GM19468 (cell line): ENCODE results near the gene REM2.
"Not testable (repeated sequence)": the region's sequence is repeated elsewhere in the genome, so short reads cannot be mapped to it uniquely, and the experiment has no call there.

Experiments used
- ATAC-seq: cut with Tn5 transposase; IDR thresholded peaks from one replicate; pipeline ENCODE4 v1.9.1; 2021; ENCODE audit warnings: mild to moderate bottlenecking, moderate library complexity, moderate number of reproducible peaks; ENCODE audit not compliant: unreplicated experiment; ENCODE audit errors: extremely low read depth

The REM2 gene

DNA sequence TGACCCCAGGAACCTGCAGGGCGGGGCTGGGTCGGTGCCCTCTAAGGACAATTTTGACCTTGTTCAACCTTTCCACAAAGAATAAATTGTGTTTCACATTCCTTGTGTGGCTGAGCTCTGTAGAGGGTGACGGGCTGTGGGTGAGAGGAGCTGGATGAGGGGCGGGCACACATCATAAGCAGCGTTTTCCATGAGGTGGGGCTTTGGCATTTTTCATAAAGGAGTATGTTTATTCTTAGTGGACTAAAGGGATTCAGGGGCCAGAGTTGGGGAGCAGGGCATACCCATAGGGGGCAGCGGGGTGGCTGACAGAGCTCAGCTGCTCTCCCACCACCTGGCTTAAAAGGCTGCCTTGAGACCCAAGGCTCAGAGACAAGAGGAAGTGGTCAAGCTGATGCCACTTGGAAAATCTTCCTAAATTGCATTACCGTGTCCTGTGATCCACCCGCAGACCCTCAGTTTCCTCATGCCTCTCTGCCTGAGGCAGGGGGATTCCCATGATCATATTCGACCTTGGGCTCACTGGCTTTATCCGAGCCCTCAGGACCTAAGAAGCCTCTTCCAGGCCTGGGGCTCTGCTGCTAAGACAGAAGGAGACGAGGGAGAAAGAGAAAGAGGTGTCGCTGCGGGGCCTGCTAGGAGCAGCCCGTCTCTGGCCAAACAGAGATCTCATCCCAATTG is 35.2 kb upstream of the REM2 start:
- no peak for ATAC-seq

DNA sequence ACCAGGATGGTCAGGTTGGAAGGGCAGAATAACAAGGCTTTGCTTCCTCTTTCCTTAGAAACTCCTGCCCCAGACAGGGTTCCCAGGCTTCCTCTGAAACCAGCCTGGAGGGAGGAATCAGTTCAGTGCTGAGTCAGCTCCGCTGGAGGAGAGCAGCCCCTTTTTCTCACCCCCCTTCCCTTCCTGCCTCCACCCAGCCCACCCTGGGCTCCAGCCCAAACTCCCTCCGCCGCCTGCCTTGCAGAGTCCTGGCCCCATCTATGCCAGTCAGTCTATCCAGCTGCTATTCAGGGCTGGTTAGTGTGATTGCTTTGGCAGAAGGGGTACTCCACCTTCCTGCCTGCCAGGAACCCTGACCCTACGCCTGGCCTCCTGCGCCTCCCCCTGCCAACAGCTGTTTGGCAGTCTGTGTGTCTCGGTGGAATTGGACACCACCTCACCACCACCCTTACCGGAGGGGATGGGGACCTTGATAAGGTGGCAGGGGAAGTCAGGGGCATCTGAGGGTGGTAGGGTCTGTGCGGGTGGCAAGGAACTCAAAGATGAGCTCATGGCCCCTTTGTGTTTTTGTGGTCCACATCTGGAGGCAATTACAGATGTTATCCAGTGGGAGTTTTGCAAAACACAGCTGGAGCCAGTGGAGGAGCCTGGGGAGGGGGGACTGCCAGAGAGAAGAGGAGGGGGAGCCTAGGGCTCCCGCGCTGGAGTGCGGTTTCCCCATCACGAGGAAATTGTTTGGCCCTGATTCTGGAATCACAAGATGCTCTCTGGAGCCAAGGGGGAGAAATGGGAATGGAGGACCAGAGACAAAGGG is 34.5 kb upstream of the REM2 start:
- no peak for ATAC-seq

DNA sequence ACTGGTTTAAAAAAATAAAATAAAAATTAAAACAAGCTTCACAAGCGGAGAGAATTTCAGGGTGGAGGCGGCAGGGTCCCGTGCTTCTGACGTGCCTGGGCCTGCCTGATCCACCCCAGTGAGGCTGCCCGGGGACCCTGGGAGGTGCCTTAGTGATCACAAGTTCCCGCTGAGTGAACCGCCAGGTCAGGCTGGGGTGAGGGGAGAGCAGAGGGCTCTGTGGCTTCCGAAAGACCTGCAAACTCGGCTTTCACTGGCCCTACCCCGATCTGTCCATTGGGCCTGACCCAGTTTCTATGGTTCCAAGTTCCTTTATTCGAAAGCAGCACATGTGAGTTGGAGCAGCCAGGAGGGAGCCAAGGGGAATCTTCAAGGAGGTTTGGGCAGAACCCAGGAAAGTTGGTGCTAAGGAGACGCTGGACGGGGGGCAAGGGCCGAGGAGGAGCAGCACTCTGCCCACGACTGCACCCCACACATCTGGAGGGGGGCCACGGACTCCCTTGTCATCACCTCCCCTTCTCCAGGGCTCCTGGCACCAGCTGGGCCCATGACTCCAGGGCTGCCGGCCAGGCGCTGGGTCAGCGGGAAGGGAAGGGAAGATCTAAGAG is 33.7 kb upstream of the REM2 start:
- ATAC-seq, result no peak

DNA sequence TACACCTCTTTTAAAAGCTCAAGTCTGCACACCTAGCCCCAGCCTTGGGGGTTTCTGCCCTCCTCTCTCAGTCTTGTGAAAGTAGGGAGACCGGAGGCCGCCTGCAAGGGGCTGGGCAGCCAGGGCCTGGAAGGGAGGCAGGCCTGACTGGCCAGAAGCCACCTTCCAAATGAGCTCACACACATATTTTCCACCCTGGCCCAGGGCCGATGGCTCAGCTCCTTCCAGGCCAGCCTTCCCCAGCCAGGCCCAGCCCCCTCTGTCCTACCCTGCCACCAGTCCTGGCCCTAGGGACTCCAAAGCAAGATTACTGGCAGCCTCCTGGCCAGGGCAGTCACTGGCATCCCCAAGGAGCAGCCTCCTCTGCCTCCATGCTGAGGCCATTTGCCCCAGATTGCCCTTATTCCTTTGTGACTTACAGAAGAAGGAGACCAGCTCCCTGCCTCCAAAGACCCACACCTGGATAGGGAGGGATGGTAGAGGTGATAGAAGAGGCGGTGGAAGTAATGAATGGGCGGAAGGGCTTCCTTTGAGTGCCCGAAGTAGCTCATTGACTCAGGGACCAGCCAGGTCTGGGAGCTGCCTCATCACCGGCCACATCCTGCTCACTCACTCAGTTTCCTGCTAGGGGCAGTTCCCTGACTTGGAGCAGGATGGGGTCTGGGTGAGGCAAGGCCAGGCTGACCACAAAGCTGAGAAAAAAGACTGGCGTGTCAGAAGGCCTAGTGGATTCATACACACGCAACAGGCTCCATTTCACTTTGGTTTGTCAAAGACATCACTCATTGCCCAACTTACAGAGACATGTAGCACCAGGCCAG is 31.9 kb upstream of the REM2 start:
- ATAC-seq, result no peak

DNA sequence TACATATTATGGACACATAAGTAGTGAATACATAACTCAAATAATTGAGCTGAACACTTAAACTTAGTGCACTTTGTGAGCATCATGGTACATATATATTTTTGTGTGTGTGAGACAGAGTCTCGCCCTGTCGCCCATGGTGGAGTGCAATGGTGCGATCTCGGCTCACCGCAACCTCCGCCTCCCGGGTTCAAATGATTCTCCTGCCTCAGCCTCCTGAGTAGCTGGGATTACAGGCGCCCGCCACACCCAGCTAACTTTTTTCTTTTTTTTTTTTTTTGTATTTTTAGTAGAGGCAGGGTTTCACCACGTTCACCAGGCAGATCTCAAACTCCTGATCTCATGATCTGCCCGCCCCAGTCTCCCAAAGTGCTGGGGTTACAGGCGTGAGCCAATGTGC is 30.8 kb upstream of the REM2 start:
- not testable (repeated sequence) for ATAC-seq

DNA sequence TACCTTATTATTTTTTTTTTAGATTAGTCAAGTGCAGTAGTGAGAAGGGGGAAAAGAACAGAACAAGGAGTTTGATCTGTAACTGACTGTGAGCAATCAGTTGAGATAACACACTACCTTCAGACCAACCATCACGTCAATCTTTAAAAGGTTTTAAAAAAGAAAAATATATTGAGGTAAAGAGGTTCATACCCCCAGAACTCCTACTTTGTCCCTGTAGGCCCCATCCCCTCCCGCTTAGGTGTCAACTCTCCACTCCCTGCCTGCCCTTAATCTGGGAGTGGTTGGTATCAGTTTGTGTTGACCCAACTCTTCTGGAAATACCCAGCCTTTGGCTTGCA is 30.5 kb upstream of the REM2 start:
- no peak for ATAC-seq

DNA sequence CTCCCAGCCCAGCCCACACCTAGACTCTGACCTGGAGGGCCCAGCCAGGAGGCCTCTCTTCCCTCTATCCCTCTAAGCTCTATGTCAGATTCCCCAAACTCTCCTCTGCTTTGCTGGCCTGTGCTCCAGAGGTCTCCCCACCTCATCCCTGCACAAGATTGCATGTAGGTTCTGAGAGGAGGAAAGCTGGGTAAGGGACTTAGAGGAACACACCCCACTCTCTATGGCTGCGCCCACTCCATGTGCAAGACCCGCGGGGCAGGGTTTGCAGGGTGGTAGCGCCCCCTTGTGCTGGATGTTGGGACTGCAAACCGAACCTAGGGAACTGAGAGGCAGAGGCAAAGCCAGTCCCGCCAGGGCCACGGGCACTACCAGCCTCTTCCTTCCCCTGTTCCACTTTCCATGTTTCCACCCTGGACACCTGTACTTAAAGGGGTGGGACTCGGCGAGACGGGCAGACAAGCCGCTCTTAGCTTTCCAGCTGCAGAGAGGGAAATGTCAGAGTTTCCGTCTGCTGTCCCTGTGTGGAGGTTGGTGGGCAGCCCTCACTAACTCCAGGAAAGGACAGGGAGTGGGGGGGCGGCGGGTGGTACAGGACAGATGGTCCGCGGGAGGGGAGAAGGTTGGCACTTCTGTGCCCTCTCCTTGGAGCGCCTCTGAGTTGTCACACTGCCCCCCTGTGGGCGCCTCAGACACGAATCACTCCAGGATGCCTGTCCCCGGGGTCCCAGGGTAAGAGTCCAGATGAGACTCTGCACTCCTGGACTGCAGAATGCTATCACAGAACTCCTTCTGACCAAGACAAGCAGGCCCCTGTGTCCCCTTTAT is 29.9 kb upstream of the REM2 start:
- no peak for ATAC-seq

DNA sequence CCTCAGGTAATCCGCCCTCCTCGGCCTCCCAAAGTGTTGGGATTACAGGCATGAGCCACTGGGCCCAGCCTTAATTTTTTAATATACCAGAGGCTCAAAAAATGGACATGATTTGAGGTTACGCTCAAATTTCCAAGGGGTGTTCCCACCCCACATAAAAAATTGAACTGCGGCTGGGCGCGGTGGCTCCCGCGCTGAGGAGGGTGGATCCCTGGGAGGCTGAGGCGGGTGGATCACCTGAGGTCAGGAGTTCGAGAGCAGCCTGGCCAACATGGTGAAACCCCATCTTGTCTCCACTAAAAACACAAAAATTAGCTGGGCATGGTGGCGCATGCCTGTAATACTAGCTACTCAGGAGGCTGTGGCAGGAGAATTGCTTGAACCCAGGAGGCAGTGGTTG is 28.7 kb upstream of the REM2 start:
- ATAC-seq, result not testable (repeated sequence)

DNA sequence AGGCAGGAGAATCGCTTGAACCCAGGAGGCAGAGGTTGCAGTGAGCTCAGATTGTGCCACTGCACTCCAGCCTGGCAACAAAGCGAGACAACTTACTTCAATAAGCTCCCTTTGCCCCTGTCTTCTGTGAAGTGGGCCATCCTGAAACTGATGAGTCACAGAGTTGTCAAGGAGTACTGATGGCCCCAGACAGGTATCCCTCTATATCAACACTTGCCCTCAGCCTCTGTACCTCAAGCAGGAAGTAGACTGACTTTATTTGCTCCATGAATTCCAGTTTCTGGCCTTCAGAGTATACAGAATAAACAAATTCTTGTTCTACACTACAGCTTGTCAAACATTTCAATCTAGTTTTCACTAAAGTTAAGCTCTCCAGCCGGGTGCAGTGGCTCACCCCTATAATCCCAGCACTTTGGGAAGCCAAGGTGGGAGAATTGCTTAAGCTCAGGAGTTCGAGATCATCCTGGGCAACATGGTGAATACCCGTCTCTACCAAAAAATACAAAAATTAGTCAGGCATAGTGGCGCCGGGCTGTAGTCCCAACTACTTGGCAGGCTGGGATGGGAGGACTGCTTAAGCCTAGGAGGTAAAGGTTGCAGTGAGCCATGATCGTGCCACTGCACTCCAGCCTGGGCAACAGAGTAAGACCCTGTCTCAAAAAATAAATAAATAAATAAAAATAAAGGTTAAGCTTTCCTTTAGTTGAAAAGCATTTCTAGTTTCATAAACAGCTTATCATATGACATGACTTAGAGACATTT is 27.9 kb upstream of the REM2 start:
- no peak for ATAC-seq

DNA sequence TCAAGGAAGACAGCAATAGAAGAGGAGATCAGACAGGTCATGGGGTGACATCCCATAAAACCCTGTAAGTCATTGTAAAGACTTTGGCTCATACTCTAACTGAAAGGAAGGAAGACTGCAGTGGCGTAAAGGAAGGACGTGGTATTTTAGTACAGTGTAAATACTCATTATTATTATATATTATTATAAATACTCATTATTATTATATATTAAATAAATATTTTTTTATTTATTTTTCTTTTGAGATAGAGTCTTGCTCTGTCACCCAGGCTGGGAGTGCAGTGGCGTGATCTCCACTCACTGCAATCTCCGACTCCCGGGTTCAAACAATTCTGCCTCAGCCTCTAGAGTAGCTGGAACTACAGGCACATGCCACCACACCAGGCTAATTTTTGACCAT is 26.6 kb upstream of the REM2 start:
- ATAC-seq, result no peak

GRCh38 chr14:22860377-22860776 is 22.6 kb upstream of the REM2 start:
- ATAC-seq, result not testable (repeated sequence)

GRCh38 chr14:22861651-22862050 is 21.4 kb upstream of the REM2 start:
- no peak for ATAC-seq

GRCh38 chr14:22864979-22865378 is 18.0 kb upstream of the REM2 start:
- ATAC-seq, result no peak

GRCh38 chr14:22865424-22866405 is 17.3 kb upstream of the REM2 start:
- ATAC-seq, result no peak

DNA sequence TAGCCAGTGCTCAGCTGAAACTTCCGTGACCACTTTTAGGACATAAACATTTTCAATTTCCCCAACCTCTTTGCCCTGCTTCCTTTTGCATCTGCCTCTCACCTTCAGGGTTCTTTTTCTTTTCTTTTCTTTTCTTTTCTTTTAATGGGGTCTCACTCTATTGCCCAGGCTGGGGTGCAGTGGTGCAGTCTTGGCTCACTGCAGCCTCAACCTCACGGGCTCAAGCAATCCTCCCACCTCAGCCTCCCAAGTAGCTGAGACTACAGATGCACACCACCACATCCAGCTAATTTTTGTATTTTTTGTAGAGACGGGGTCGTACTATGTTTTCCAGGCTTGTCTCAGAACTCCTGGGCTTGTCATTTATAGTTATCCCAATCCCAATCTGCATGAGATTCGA is 16.1 kb upstream of the REM2 start:
- ATAC-seq, result no peak

- peak; percentile 29 for ATAC-seq
Measured at GRCh38 chr14:22870811-22871223, 12.2 kb upstream of the REM2 start.

GRCh38 chr14:22871224-22872032 is 11.6 kb upstream of the REM2 start, which contains the start of gene LRP10:
Gene LRP10 (plus strand): TSS chr14:22871740. CDS start chr14:22872304, 564 bp downstream.
- ATAC-seq, result peak; percentile 45
